ENCODE results near the gene NISCH. TPM values are rescaled to one million over a fixed set of nuclear protein-coding genes. Genes with fewer than 3 reads are reported as not detected.

Gene NISCH
- total and polyA plus RNA-seq, 2 experiments from 2014 or later, result 18.4 to 76.4 TPM

- H3K4me3 ChIP-seq, result no peak overlapping the region
- no peaks in the 10 kb centered on the region for H3K27me3 ChIP-seq (ENCODE audit: insufficient read depth)
- H3K27ac ChIP-seq (ENCODE audit: low read depth), result no peak overlapping the region
- peaks cover 50% of the 10 kb centered on the region for H4K20me1 ChIP-seq (replicated peaks; ENCODE audit: insufficient read depth)
- H3K79me2 ChIP-seq (replicated peaks; ENCODE audit: insufficient read depth), result peaks cover 75% of the 10 kb centered on the region
- H3K4me2 ChIP-seq, result no peak overlapping the region
- no peak for DNase-seq (ENCODE audit: low spot score)
- H3K4me1 ChIP-seq (ENCODE audit: insufficient read depth), result peaks cover 7% of the 10 kb centered on the region; the same call in 1 of the 2 replicates
- H3K4me3 Mint-ChIP-seq, result no peak overlapping the region
- H3K9me2 ChIP-seq (ENCODE audit: insufficient read depth), result no peaks in the 10 kb centered on the region
- TF ChIP-seq ZNF462 (CRISPR knock-in tag; IDR thresholded peaks at IDR 0.05) (no peak), REST (IDR thresholded peaks at IDR 0.05; ENCODE audit: unreplicated experiment) (no peak), EZH2 (IDR thresholded peaks at IDR 0.05; ENCODE audit: low read depth, unreplicated experiment) (no peak), EZH2phosphoT487 (IDR thresholded peaks at IDR 0.05; ENCODE audit: unreplicated experiment) (no peak), POLR2AphosphoS5 (IDR thresholded peaks at IDR 0.05; ENCODE audit: low read depth) (no peak), ZNF331 (CRISPR knock-in tag; IDR thresholded peaks at IDR 0.05; ENCODE audit: low read depth) (no peak), ZNF114 (CRISPR knock-in tag; IDR thresholded peaks at IDR 0.05) (no peak), JUNB (IDR thresholded peaks at IDR 0.05; ENCODE audit: unreplicated experiment) (no peak), ETS1 (IDR thresholded peaks at IDR 0.05) (no peak), NANOG (IDR thresholded peaks at IDR 0.05; ENCODE audit: borderline replicate concordance) (no peak), CREB1 (CRISPR knock-in tag; IDR thresholded peaks at IDR 0.05; ENCODE audit: low read depth) (no peak), CTCF (conservative IDR thresholded peaks at IDR 0.05; ENCODE audit: low read depth in 2 of 2) (no peak)
- peaks cover 64% of the 10 kb centered on the region for H3K36me3 Mint-ChIP-seq (ENCODE audit: low read depth)
- H3K4me1 Mint-ChIP-seq, result peaks cover 11% of the 10 kb centered on the region
- H3K36me3 ChIP-seq (ENCODE audit: insufficient read depth), result peaks cover 25% of the 10 kb centered on the region; the same call in 1 of the 2 replicates
- H3K27me3 Mint-ChIP-seq (ENCODE audit: insufficient read depth, low read depth, poor library complexity), result no peaks in the 10 kb centered on the region
- no peak overlapping the region for H3K27ac Mint-ChIP-seq
- no peaks in the 10 kb centered on the region for H3K9me3 Mint-ChIP-seq
- H3F3A ChIP-seq (replicated peaks; ENCODE audit: low read depth), result peaks cover 4% of the 10 kb centered on the region; the same call in 1 of the 2 replicates
- no peak for ATAC-seq
- no peak overlapping the region for H2AFZ ChIP-seq
These were observed 6.5 kb downstream of the NISCH start for GRCh38 chr3:52461874-52462273.

Data from GM23338 (cell line).